Activated T-helper 2 cell treated with anti-CD3 and anti-CD28 coated beads, Interferon-gamma antibody, Interleukin-2, Interleukin-4, amounts not matched to agents 10 μg/mL and 5 μg/mL and 100 μg/mL, durations not matched to agents 14 hours and 24 hours and 36 hours (primary cell): ENCODE data around the gene SHC2. TPM values are rescaled to one million over a fixed set of nuclear protein-coding genes. Genes with fewer than 3 reads are reported as not detected.

Source experiments
- DNase-seq: peaks from one replicate; pipeline ENCODE4 v3.0.0; 2021; ENCODE audit warnings: low spot score
- H3K27ac Mint-ChIP-seq: one replicate; pipeline ENCODE4 v1.8.0; 2021; ENCODE audit warnings: mixed read lengths
- H3K27me3 Mint-ChIP-seq: one replicate; pipeline ENCODE4 v1.8.0; 2021; ENCODE audit warnings: low read depth, mixed read lengths
- H3K36me3 Mint-ChIP-seq: one replicate; pipeline ENCODE4 v1.8.0; 2021; ENCODE audit warnings: low read depth, mixed read lengths
- H3K4me1 Mint-ChIP-seq: one replicate; pipeline ENCODE4 v1.8.0; 2021; ENCODE audit warnings: low read depth, mixed read lengths
- H3K4me3 Mint-ChIP-seq: one replicate; pipeline ENCODE4 v1.8.0; 2021; ENCODE audit warnings: low read depth, mild to moderate bottlenecking, moderate library complexity, mixed read lengths
- H3K9me3 Mint-ChIP-seq: one replicate; pipeline ENCODE4 v1.8.0; 2021; ENCODE audit warnings: mixed read lengths
- intact Hi-C: fragments of 100-400 bp; cut with micrococcal nuclease; formaldehyde crosslinking; loops from one replicate; pipeline ENCODE4 v1.15.1; 2023
- total RNA-seq: library from RNA; stranded (reverse); gene quantifications from 2 replicates; pipeline ENCODE4 v1.2.3, GENCODE V29; 2022

The SHC2 gene
- total RNA-seq, 1 donor from 2014 or later = not detected

GRCh38 chr19:406135-406781, 54.6 kb downstream of the SHC2 start:
- no peaks in the 10 kb centered on the region for H3K36me3 Mint-ChIP-seq
- peaks cover 10% of the 10 kb centered on the region for H3K27me3 Mint-ChIP-seq
- DNase-seq = no peak

DNA sequence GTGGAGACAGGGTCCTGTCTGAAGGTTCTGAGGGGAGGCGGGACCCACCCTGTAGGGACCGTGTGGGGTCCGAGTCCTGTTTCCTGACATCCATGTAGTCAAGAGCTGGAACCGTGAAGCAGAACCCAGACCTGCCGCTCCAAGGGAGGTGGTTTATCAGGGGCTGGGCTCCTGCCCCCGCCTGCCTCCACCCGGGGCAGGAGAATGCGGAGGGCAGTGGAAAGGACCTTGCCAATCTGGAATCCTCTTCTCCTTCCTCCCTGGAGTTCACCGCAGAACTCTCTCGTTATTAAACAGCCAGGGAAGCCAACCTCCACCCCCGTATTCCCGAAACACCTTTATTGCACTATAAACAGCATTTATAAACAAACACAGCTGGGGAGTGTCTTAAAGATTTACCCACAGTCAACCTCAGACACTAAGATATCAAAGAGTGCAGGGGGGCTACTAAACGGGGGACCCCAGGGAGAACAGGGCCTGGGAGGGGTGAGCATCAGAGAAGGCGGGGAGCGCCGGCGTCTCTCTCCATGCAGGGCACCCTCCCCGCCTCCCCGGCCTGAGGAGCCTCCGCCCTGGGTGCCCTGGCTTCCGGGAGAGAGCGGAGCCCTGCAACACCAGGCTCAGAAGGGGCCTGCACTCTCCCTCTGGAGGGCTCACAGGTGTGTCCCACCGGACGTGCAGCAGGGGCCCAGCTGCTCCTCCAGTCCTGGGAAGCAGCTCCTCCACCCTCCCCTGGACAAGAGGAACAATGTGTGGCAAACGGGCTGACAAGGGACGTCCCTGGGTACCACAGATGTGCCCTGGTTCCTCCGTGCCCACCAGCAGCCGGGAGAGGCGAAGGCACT, 55.5 kb downstream of the SHC2 start:
- Mint-ChIP-seq H3K27me3 (peaks cover 10% of the 10 kb centered on the region), H3K27ac (no peak overlapping the region), H3K36me3 (no peaks in the 10 kb centered on the region), H3K4me3 (no peak overlapping the region), H3K4me1 (peaks cover 3% of the 10 kb centered on the region), H3K9me3 (no peaks in the 10 kb centered on the region)
- no peak for DNase-seq
- intact Hi-C loops = no loop called here

More at GRCh38 chr19:406135-406781, 54.6 kb downstream of the SHC2 start:
- H3K27ac Mint-ChIP-seq = no peak overlapping the region
- H3K9me3 Mint-ChIP-seq = no peaks in the 10 kb centered on the region
- no peak overlapping the region for H3K4me3 Mint-ChIP-seq
- H3K4me1 Mint-ChIP-seq = peaks cover 3% of the 10 kb centered on the region
- intact Hi-C loops = no loop called here

GRCh38 chr19:403221-404027, 57.4 kb downstream of the SHC2 start:
- Mint-ChIP-seq H3K27ac (no peak overlapping the region), H3K4me1 (no peaks in the 10 kb centered on the region), H3K9me3 (no peaks in the 10 kb centered on the region), H3K27me3 (no peaks in the 10 kb centered on the region), H3K36me3 (no peaks in the 10 kb centered on the region), H3K4me3 (no peak overlapping the region)
- intact Hi-C loops = no loop called here
- DNase-seq = no peak

DNA sequence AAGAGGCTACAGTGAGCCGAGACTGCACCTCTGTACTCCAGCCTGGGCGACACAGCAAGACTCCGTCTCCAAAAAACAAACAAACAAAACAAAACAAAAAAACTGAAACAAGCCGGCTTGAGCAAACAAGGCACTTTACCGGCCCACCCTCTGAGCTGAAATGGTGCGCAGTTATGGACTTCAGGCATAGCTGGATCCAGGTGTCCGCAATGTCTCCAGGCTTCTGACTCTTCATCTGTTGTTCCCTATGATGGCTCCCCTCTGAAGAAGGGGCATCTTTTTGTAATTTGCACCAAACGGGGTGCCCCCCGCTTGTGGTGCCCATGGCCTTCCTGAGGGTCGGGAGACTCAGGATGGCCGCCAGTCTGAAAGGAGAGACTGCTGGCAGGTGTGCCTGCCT, 58.0 kb downstream of the SHC2 start:
- H3K4me1 Mint-ChIP-seq = no peaks in the 10 kb centered on the region
- no peak overlapping the region for H3K27ac Mint-ChIP-seq
- DNase-seq = no peak
- H3K4me3 Mint-ChIP-seq = no peak overlapping the region
- intact Hi-C loops = no loop called here
- H3K27me3 Mint-ChIP-seq = no peaks in the 10 kb centered on the region
- no peaks in the 10 kb centered on the region for H3K36me3 Mint-ChIP-seq
- peaks cover under 1% of the 10 kb centered on the region for H3K9me3 Mint-ChIP-seq

- Mint-ChIP-seq H3K27me3 (no peaks in the 10 kb centered on the region), H3K4me3 (no peak overlapping the region), H3K4me1 (no peaks in the 10 kb centered on the region), H3K27ac (no peak overlapping the region), H3K9me3 (peaks cover 9% of the 10 kb centered on the region), H3K36me3 (no peaks in the 10 kb centered on the region)
- no peak for DNase-seq
- intact Hi-C loops = no loop called here
Observed at GRCh38 chr19:401866-402511, 58.8 kb downstream of the SHC2 start.

- peaks cover 11% of the 10 kb centered on the region for H3K9me3 Mint-ChIP-seq
- H3K27me3 Mint-ChIP-seq = no peaks in the 10 kb centered on the region
- no peak overlapping the region for H3K4me3 Mint-ChIP-seq
- H3K27ac Mint-ChIP-seq = no peak overlapping the region
- H3K4me1 Mint-ChIP-seq = no peaks in the 10 kb centered on the region
- no peak for DNase-seq
- H3K36me3 Mint-ChIP-seq = no peaks in the 10 kb centered on the region
- intact Hi-C loops = no loop called here
Observed at GRCh38 chr19:400976-401865, 59.6 kb downstream of the SHC2 start.

- Mint-ChIP-seq H3K4me3 (no peak overlapping the region), H3K4me1 (no peaks in the 10 kb centered on the region), H3K27ac (no peak overlapping the region), H3K9me3 (peaks cover 20% of the 10 kb centered on the region), H3K27me3 (no peaks in the 10 kb centered on the region), H3K36me3 (peaks cover under 1% of the 10 kb centered on the region)
- no peak for DNase-seq
- intact Hi-C loops = no loop called here
Observed at GRCh38 chr19:399370-399769, 61.5 kb downstream of the SHC2 start.

GRCh38 chr19:398719-399118, 62.1 kb downstream of the SHC2 start:
- Mint-ChIP-seq H3K9me3 (peaks cover 27% of the 10 kb centered on the region), H3K27ac (no peak overlapping the region), H3K27me3 (no peaks in the 10 kb centered on the region), H3K4me3 (no peak overlapping the region), H3K36me3 (peaks cover 4% of the 10 kb centered on the region), H3K4me1 (no peaks in the 10 kb centered on the region)
- no peak for DNase-seq
- intact Hi-C loops = no loop called here

DNA sequence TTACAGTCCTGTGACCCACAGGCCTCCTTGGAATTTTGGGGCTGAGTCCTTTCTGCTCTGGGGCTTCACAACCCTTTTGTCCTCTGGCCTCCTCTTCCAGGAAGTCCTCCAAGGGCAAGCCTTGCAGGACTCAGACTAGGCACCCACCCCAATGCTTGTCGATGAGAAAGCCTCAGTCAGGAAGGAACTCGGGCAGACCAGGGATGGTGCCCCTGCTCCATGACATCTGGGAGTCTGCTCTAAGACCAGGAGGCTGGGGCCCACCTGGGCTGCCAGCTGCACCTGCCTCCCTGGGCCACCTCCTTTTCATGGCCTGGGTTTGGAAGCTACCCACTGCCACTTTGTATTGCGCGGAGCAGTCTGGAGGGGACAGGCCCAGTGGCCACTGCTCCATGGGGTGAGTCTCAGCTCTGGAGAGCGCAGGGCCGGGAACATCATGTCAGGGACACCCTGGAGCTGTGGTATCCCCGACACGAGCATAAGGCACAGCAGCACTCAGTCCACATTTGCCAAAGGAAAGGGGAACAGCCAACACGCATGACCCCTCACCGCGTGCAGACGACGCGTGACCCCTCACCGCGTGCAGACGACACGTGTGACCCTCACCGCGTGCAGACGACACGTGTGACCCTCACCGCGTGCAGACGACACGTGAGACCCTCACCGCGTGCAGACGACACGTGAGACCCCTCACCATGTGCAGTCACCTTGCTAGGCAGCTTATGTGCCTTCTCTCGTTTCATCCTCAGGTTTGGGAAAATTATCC, 62.7 kb downstream of the SHC2 start:
- H3K4me3 Mint-ChIP-seq = no peak overlapping the region
- intact Hi-C loops = no loop called here
- DNase-seq = no peak
- H3K27me3 Mint-ChIP-seq = no peaks in the 10 kb centered on the region
- peaks cover 8% of the 10 kb centered on the region for H3K36me3 Mint-ChIP-seq
- H3K27ac Mint-ChIP-seq = no peak overlapping the region
- no peaks in the 10 kb centered on the region for H3K4me1 Mint-ChIP-seq
- H3K9me3 Mint-ChIP-seq = peaks cover 33% of the 10 kb centered on the region

GRCh38 chr19:397321-397720, 63.5 kb downstream of the SHC2 start:
- intact Hi-C loops = no loop called here
- no peaks in the 10 kb centered on the region for H3K27me3 Mint-ChIP-seq
- no peak overlapping the region for H3K27ac Mint-ChIP-seq
- peaks cover 10% of the 10 kb centered on the region for H3K36me3 Mint-ChIP-seq
- no peak overlapping the region for H3K4me3 Mint-ChIP-seq
- no peaks in the 10 kb centered on the region for H3K4me1 Mint-ChIP-seq
- no peak for DNase-seq
- peaks cover 35% of the 10 kb centered on the region for H3K9me3 Mint-ChIP-seq

- H3K27ac Mint-ChIP-seq = no peak overlapping the region
- intact Hi-C loops = no loop called here
Observed at GRCh38 chr19:395467-395866, 65.4 kb downstream of the SHC2 start.

More at GRCh38 chr19:395467-395866, 65.4 kb downstream of the SHC2 start:
- Mint-ChIP-seq H3K9me3 (peaks cover 35% of the 10 kb centered on the region), H3K4me1 (no peaks in the 10 kb centered on the region), H3K36me3 (peaks cover 10% of the 10 kb centered on the region), H3K4me3 (no peak overlapping the region), H3K27me3 (no peaks in the 10 kb centered on the region)
- DNase-seq = no peak
